Measurements from ENCODE around the gene FAM131B. TPM values are rescaled to one million over a fixed set of nuclear protein-coding genes. Genes with fewer than 3 reads are reported as not detected.

Gene FAM131B
- total and polyA plus RNA-seq, 9 of the 15 experiments (the other 6 are each of a cell fraction or from before 2014, with no cell fraction given): 0.03 to 0.04 TPM; not detected in 7

DNA sequence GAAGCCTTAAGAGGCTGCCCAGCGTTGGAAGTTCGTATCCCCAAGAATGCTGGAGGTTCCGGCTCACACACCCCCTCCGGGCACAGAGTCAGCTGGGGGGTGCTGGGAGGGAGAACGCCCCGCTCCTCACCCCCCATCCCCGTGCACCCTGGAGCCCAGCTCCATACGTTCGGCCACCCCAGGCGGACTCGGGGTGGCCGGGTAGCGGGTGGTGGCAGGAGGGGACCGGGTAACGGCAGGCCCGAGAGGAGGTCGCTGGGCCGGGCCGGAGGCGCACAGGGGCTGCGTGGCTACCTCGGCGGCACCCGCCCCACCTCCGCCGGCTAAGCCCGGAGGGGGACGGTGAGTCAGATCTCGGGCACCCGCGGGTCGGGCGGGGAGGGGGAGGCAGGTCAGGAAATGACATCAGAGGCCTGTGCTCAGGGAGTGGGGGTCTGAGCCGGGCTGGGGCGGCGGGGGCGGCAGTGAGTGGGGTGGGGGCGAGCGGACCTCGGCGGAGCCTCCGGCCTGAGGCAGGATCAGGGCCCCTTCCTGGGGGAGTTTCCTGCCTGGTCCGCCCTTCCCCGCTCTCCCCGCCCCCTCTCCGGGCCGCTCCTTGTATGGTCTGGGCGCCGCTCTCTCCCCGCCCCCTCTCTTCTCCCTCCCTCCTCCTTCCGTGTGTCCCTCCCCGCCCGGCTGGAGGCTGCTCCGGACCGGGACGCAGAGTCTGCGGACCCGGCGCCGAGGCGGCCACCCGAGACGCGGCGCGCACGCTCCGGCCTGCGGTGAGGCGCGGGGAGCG, 18.3 kb upstream of the FAM131B start, which contains the start of gene ZYX (continued):
- TF ChIP-seq L3MBTL2 (IDR thresholded peaks at IDR 0.05) (no peak), CHD7 (IDR thresholded peaks at IDR 0.05; ENCODE audit: low read depth, low read length) (no peak), XRCC4 (IDR thresholded peaks at IDR 0.05; ENCODE audit: extremely low read depth, insufficient read depth, insufficient read length) (no peak), KAT8 (IDR thresholded peaks at IDR 0.05; ENCODE audit: low read depth) (no peak), ZFP30 (CRISPR knock-in tag; IDR thresholded peaks at IDR 0.05; ENCODE audit: borderline replicate concordance) (no peak), POU5F1 (IDR thresholded peaks at IDR 0.05; ENCODE audit: borderline replicate concordance, low read depth, low read length, partially characterized antibody) (no peak), GTF2E2 (tag; IDR thresholded peaks at IDR 0.05) (peak; percentile 96), DPF2 (IDR thresholded peaks at IDR 0.05) (peak; percentile 78; the same call in 1 of the 2 replicates), DMBX1 (CRISPR knock-in tag; IDR thresholded peaks at IDR 0.05; ENCODE audit: borderline replicate concordance) (no peak), ZNF24 (IDR thresholded peaks at IDR 0.05) (no peak), RFX7 (CRISPR knock-in tag; IDR thresholded peaks at IDR 0.05) (no peak), ARNT (IDR thresholded peaks at IDR 0.05) (no peak)
- TF ChIP-seq, protein P1, sequence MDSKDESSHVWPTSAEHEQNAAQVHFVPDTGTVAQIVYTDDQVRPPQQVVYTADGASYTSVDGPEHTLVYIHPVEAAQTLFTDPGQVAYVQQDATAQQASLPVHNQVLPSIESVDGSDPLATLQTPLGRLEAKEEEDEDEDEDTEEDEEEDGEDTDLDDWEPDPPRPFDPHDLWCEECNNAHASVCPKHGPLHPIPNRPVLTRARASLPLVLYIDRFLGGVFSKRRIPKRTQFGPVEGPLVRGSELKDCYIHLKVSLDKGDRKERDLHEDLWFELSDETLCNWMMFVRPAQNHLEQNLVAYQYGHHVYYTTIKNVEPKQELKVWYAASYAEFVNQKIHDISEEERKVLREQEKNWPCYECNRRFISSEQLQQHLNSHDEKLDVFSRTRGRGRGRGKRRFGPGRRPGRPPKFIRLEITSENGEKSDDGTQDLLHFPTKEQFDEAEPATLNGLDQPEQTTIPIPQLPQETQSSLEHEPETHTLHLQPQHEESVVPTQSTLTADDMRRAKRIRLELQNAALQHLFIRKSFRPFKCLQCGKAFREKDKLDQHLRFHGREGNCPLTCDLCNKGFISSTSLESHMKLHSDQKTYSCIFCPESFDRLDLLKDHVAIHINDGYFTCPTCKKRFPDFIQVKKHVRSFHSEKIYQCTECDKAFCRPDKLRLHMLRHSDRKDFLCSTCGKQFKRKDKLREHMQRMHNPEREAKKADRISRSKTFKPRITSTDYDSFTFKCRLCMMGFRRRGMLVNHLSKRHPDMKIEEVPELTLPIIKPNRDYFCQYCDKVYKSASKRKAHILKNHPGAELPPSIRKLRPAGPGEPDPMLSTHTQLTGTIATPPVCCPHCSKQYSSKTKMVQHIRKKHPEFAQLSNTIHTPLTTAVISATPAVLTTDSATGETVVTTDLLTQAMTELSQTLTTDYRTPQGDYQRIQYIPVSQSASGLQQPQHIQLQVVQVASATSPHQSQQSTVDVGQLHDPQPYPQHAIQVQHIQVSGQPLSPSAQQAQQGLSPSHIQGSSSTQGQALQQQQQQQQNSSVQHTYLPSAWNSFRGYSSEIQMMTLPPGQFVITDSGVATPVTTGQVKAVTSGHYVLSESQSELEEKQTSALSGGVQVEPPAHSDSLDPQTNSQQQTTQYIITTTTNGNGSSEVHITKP (IDR thresholded peaks at IDR 0.05; ENCODE audit: partially characterized antibody): no peak
